Jurkat, Clone E6-1 (cell line): ENCODE results near the gene GINS3.
A peak's percentile ranks its signal among the peaks of the same experiment; 100 is the strongest.
"Not testable (repeated sequence)": the region's sequence is repeated elsewhere in the genome, so short reads cannot be mapped to it uniquely, and the experiment has no call there.

ENCODE experiments used
- DNase-seq: peaks from one replicate; pipeline ENCODE4 v3.0.0-alpha.2; 2011; ENCODE audit warnings: low read depth, low spot score
- H3K4me3 ChIP-seq: 2 replicates; pipeline ENCODE4 v1.5.1; 2011; ENCODE audit warnings: mild to moderate bottlenecking, low read length, control low read depth, moderate library complexity

Gene GINS3

GRCh38 chr16:58384437-58385055 lies 7.7 kb upstream of the GINS3 start:
- no peak overlapping the region for H3K4me3 ChIP-seq
- DNase-seq = no peak

GRCh38 chr16:58385218-58385773 lies 7.0 kb upstream of the GINS3 start:
- no peak for DNase-seq
- H3K4me3 ChIP-seq = no peak overlapping the region

GRCh38 chr16:58389724-58390123 lies 2.5 kb upstream of the GINS3 start:
- DNase-seq = no peak
- no peak overlapping the region for H3K4me3 ChIP-seq

- peak overlapping the region; percentile 78 for H3K4me3 ChIP-seq
- DNase-seq = no peak
Observed at GRCh38 chr16:58393138-58393504, 850 bp downstream of the GINS3 start.

GRCh38 chr16:58396897-58397296 lies 4.6 kb downstream of the GINS3 start:
- not testable (repeated sequence) for DNase-seq, H3K4me3 ChIP-seq

GRCh38 chr16:58399718-58400633 lies 7.7 kb downstream of the GINS3 start:
- H3K4me3 ChIP-seq = no peak overlapping the region
- no peak for DNase-seq

GRCh38 chr16:58401305-58401704 lies 9.0 kb downstream of the GINS3 start:
- not testable (repeated sequence) for H3K4me3 ChIP-seq, DNase-seq

- no peak for DNase-seq
- no peak overlapping the region for H3K4me3 ChIP-seq
Observed at GRCh38 chr16:58402796-58403195, 10.5 kb downstream of the GINS3 start.

GRCh38 chr16:58409316-58409973 lies 17.2 kb downstream of the GINS3 start:
- no peak for DNase-seq
- no peak overlapping the region for H3K4me3 ChIP-seq

GRCh38 chr16:58411336-58411735 lies 19.1 kb downstream of the GINS3 start:
- no peak overlapping the region for H3K4me3 ChIP-seq
- no peak for DNase-seq

- H3K4me3 ChIP-seq = no peak overlapping the region
- no peak for DNase-seq
Observed at GRCh38 chr16:58411736-58412614, 19.7 kb downstream of the GINS3 start.

- DNase-seq, H3K4me3 ChIP-seq: not testable (repeated sequence)
Observed at GRCh38 chr16:58412615-58412970, 20.3 kb downstream of the GINS3 start.

- DNase-seq = peak; percentile 34
- H3K4me3 ChIP-seq = no peak overlapping the region
Observed at GRCh38 chr16:58413359-58413758, 21.1 kb downstream of the GINS3 start.

GRCh38 chr16:58415003-58415402 lies 22.7 kb downstream of the GINS3 start:
- DNase-seq = no peak
- no peak overlapping the region for H3K4me3 ChIP-seq

- not testable (repeated sequence) for DNase-seq, H3K4me3 ChIP-seq
Observed at GRCh38 chr16:58415961-58416360, 23.7 kb downstream of the GINS3 start.

GRCh38 chr16:58417035-58417434 lies 24.8 kb downstream of the GINS3 start:
- no peak for DNase-seq
- H3K4me3 ChIP-seq = no peak overlapping the region

GRCh38 chr16:58417600-58417999 lies 25.3 kb downstream of the GINS3 start:
- H3K4me3 ChIP-seq = no peak overlapping the region

GRCh38 chr16:58418026-58418425 lies 25.8 kb downstream of the GINS3 start:
- DNase-seq = no peak
- H3K4me3 ChIP-seq = no peak overlapping the region

More at GRCh38 chr16:58417600-58417999, 25.3 kb downstream of the GINS3 start:
- DNase-seq = no peak

GRCh38 chr16:58418601-58419000 lies 26.3 kb downstream of the GINS3 start:
- H3K4me3 ChIP-seq = no peak overlapping the region
- DNase-seq = no peak
